ENCODE data around the gene PGBD1. TPM values are rescaled to one million over a fixed set of nuclear protein-coding genes. Genes with fewer than 3 reads are reported as not detected.

The PGBD1 gene
- total and polyA plus RNA-seq, 10 of the 15 experiments (the other 5 are each of a cell fraction or from before 2014, with no cell fraction given): 1.9 to 4.9 (median 3.8) TPM

- ChIA-PET CTCF (no interaction called here), RAD21 (ENCODE audit: unreplicated experiment) (no interaction called here), SMC1A (ENCODE audit: uncharacterized antibody, unreplicated experiment) (interaction anchor here (1.2 to 1.6 kb wide), 3 partner anchors 10 to 17 kb away, joined by 3 to 6 read pairs (median 4); partner anchors contain the start of genes PGBD1 and ZKSCAN4), POLR2A (interaction anchor here (0.9 to 1.6 kb wide), 3 partner anchors 10 to 72 kb away, joined by 3 to 5 read pairs (median 3); partner anchors contain the start of gene ZSCAN31)
- TF ChIP-seq, protein P1, sequence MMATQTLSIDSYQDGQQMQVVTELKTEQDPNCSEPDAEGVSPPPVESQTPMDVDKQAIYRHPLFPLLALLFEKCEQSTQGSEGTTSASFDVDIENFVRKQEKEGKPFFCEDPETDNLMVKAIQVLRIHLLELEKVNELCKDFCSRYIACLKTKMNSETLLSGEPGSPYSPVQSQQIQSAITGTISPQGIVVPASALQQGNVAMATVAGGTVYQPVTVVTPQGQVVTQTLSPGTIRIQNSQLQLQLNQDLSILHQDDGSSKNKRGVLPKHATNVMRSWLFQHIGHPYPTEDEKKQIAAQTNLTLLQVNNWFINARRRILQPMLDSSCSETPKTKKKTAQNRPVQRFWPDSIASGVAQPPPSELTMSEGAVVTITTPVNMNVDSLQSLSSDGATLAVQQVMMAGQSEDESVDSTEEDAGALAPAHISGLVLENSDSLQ (IDR thresholded peaks at IDR 0.05): no peak
- no peak for TF ChIP-seq POLR2AphosphoS5 (IDR thresholded peaks at IDR 0.05; ENCODE audit: low read length)
- TF ChIP-seq EP300 (IDR thresholded peaks at IDR 0.05; ENCODE audit: borderline replicate concordance in 1 of 2, control insufficient read depth in 1 of 2, low read depth in 2 of 2, low read length in 2 of 2): no peak
- no peak for TF ChIP-seq KLF5 (IDR thresholded peaks at IDR 0.05; ENCODE audit: partially characterized antibody)
- TF ChIP-seq TBL1XR1 (IDR thresholded peaks at IDR 0.05; ENCODE audit: low read depth, low read length): no peak
- no peak for TF ChIP-seq TCF7 (IDR thresholded peaks at IDR 0.05; ENCODE audit: borderline replicate concordance)
- no peak for TF ChIP-seq SMARCA5 (IDR thresholded peaks at IDR 0.05)
- TF ChIP-seq SKIL (IDR thresholded peaks at IDR 0.05; ENCODE audit: low read depth, poor library complexity, severe bottlenecking): no peak
- TF ChIP-seq, protein P2, sequence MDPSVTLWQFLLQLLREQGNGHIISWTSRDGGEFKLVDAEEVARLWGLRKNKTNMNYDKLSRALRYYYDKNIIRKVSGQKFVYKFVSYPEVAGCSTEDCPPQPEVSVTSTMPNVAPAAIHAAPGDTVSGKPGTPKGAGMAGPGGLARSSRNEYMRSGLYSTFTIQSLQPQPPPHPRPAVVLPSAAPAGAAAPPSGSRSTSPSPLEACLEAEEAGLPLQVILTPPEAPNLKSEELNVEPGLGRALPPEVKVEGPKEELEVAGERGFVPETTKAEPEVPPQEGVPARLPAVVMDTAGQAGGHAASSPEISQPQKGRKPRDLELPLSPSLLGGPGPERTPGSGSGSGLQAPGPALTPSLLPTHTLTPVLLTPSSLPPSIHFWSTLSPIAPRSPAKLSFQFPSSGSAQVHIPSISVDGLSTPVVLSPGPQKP (IDR thresholded peaks at IDR 0.05; ENCODE audit: low read depth, low read length): no peak
- no peak for TF ChIP-seq CBX3 (IDR thresholded peaks at IDR 0.05; ENCODE audit: borderline replicate concordance, low read depth)
- TF ChIP-seq CBX5 (IDR thresholded peaks at IDR 0.05; ENCODE audit: low read depth): no peak
- TF ChIP-seq ZNF384 (IDR thresholded peaks at IDR 0.05; ENCODE audit: borderline replicate concordance, low read depth, low read length): no peak
- no peak for TF ChIP-seq BACH1 (IDR thresholded peaks at IDR 0.05; ENCODE audit: borderline replicate concordance)
- TF ChIP-seq ASH2L (IDR thresholded peaks at IDR 0.05; ENCODE audit: borderline replicate concordance, low read depth): no peak
- no peak for TF ChIP-seq GATAD2B (conservative IDR thresholded peaks at IDR 0.05; ENCODE audit: low read depth)
- no peak for TF ChIP-seq POU2F2 (IDR thresholded peaks at IDR 0.05; ENCODE audit: borderline replicate concordance, low read depth, low read length)
- no peak for TF ChIP-seq FOXM1 (IDR thresholded peaks at IDR 0.05; ENCODE audit: low read depth, low read length)
- TF ChIP-seq RELA (IDR thresholded peaks at IDR 0.05; ENCODE audit: borderline replicate concordance, partially characterized antibody): no peak
- Histone ChIP-seq H2AFZ (ENCODE audit: control insufficient read depth, low read depth, low read length) (peak overlapping the region; percentile 8; the same call in 1 of the 2 replicates), H3K9me3 (replicated peaks; ENCODE audit: control insufficient read depth, insufficient read depth, low read length) (peaks cover 4% of the 10 kb centered on the region; the same call in 2 of the 3 replicates), H4K20me1 (ENCODE audit: control insufficient read depth, insufficient read depth) (no peaks in the 10 kb centered on the region), H3K4me3 (no peak overlapping the region), H3K4me2 (ENCODE audit: control insufficient read depth, insufficient read depth) (no peak overlapping the region), H3K27ac (ENCODE audit: control insufficient read depth, insufficient read depth) (no peak overlapping the region), H3K36me3 (ENCODE audit: control insufficient read depth in 2 of 2, insufficient read depth in 2 of 2, low read length in 1 of 2) (no peaks in the 10 kb centered on the region), H3K79me2 (ENCODE audit: control insufficient read depth, insufficient read depth, low read length) (peaks cover 11% of the 10 kb centered on the region), H3K4me1 (ENCODE audit: control insufficient read depth, insufficient read depth, low read length) (no peaks in the 10 kb centered on the region), H3K9ac (ENCODE audit: control insufficient read depth, insufficient read depth, low read length) (no peak overlapping the region), H3K27me3 (replicated peaks in 1 of 2; ENCODE audit: control insufficient read depth in 2 of 2, insufficient read depth in 2 of 2, low read length in 1 of 2) (no peaks in the 10 kb centered on the region)
- in situ Hi-C loops (cut with MboI): no loop called here
- DNase-seq (ENCODE audit: low read depth, low spot score): no peak
- BruUV-seq (replicated peaks): no TSS peak
- ATAC-seq: no peak
- intact Hi-C loops (cut with micrococcal nuclease; ENCODE audit: unreplicated experiment): no loop called here
- 32% methylated on average over 2 of the region's 2 CpGs for WGBS (ENCODE audit: insufficient coverage, insufficient replicate concordance, low lambda C conversion rate, missing lambda C conversion rate)
- FAIRE-seq: no peak
These were observed 17.4 kb upstream of the PGBD1 start for GRCh38 chr6:28263922-28264321.
